Activated T-helper 17 cell treated with anti-CD3 and anti-CD28 coated beads, Interleukin-2, amount 50 U/mL, for 72 hours (primary cell): ENCODE measurements around the gene TTC22. TPM values are rescaled to one million over a fixed set of nuclear protein-coding genes. Genes with fewer than 3 reads are reported as not detected.

Experiments used
- ATAC-seq: fragments of 150-1000 bp; cut with Tn5 transposase; replicated peaks from 2 replicates; pipeline ENCODE4 v1.10.0; 2021; ENCODE audit warnings: mild to moderate bottlenecking, moderate library complexity
- H3K27ac Mint-ChIP-seq: one replicate; pipeline ENCODE4 v1.8.0; 2022; ENCODE audit warnings: mixed read lengths
- H3K27me3 Mint-ChIP-seq: one replicate; pipeline ENCODE4 v1.8.0; 2022; ENCODE audit warnings: mixed read lengths
- H3K36me3 Mint-ChIP-seq: one replicate; pipeline ENCODE4 v1.8.0; 2022; ENCODE audit warnings: low read depth, mild to moderate bottlenecking, mixed read lengths
- H3K4me1 Mint-ChIP-seq: one replicate; pipeline ENCODE4 v1.8.0; 2022; ENCODE audit warnings: mixed read lengths
- H3K4me3 Mint-ChIP-seq: one replicate; pipeline ENCODE4 v1.8.0; 2022; ENCODE audit warnings: mild to moderate bottlenecking, mixed read lengths
- H3K9me3 Mint-ChIP-seq: one replicate; pipeline ENCODE4 v1.8.0; 2022; ENCODE audit warnings: mixed read lengths
- total RNA-seq, 2 donors: library from RNA; stranded (reverse); gene quantifications; one replicate each; pipeline ENCODE4 v1.2.3, GENCODE V29; 2022

The TTC22 gene
- total RNA-seq, 2 donors from 2014 or later, result 3.6 to 10.6 TPM

DNA sequence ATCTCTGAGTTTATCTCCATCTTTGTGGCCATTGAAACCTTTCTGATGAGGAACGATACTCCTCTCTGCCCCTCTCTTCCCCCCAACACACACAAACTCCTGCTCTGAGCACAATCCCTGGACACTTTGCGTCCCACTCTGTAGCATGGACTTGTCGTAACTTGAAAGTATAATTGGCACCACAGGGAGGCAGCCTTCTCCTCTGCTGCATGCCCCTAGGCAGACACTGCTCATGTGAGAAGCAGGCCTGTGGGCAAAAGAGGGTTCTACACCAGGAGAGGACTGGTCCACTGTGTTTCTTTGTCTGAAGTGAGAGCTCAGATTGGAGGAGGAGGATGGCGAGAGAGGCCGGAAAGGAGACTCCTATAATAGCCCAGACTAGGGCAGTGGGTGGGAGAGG, 33.0 kb downstream of the TTC22 start:
- Mint-ChIP-seq H3K27me3 (no peaks in the 10 kb centered on the region), H3K9me3 (no peaks in the 10 kb centered on the region), H3K36me3 (no peaks in the 10 kb centered on the region), H3K27ac (no peak overlapping the region), H3K4me3 (no peak overlapping the region), H3K4me1 (peaks cover 6% of the 10 kb centered on the region)
- no peak for ATAC-seq

- no peak overlapping the region for H3K4me3 Mint-ChIP-seq
- H3K27ac Mint-ChIP-seq, result no peak overlapping the region
- no peaks in the 10 kb centered on the region for H3K9me3 Mint-ChIP-seq
- H3K4me1 Mint-ChIP-seq, result peaks cover 11% of the 10 kb centered on the region
- no peaks in the 10 kb centered on the region for H3K27me3 Mint-ChIP-seq
- no peaks in the 10 kb centered on the region for H3K36me3 Mint-ChIP-seq
- no peak for ATAC-seq
Observed at GRCh38 chr1:54767526-54767925, 33.6 kb downstream of the TTC22 start.

DNA sequence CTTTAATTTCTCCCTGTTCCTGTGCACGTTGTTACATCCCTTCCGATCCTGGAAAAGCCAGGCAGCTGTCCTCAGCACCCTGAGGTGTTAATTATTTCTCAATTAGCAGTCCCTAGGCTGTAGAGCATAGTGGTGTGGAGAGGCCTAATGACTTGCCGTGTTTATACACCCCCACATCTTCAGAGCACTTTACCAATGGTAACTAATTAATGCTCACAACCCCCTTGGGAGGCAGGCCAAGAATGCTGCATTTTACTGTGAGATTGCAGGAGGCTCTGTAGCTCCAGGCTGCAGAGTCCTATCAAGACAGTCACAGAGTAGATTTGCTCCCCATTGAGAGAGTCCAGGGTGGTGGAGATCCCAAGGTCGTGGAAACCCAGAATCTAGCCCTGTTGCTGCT, 34.4 kb downstream of the TTC22 start:
- no peaks in the 10 kb centered on the region for H3K36me3 Mint-ChIP-seq

GRCh38 chr1:54764922-54765561, 36.1 kb downstream of the TTC22 start:
- Mint-ChIP-seq H3K36me3 (no peaks in the 10 kb centered on the region), H3K4me3 (peak overlapping the region; percentile 93), H3K9me3 (no peaks in the 10 kb centered on the region), H3K27me3 (no peaks in the 10 kb centered on the region), H3K4me1 (peaks cover 11% of the 10 kb centered on the region), H3K27ac (peak overlapping the region; percentile 89)
- peak; percentile 8 for ATAC-seq

More for the DNA sequence above, 34.4 kb downstream of the TTC22 start:
- Mint-ChIP-seq H3K27ac (no peak overlapping the region), H3K4me1 (peaks cover 11% of the 10 kb centered on the region), H3K4me3 (no peak overlapping the region), H3K27me3 (no peaks in the 10 kb centered on the region), H3K9me3 (no peaks in the 10 kb centered on the region)
- no peak for ATAC-seq

DNA sequence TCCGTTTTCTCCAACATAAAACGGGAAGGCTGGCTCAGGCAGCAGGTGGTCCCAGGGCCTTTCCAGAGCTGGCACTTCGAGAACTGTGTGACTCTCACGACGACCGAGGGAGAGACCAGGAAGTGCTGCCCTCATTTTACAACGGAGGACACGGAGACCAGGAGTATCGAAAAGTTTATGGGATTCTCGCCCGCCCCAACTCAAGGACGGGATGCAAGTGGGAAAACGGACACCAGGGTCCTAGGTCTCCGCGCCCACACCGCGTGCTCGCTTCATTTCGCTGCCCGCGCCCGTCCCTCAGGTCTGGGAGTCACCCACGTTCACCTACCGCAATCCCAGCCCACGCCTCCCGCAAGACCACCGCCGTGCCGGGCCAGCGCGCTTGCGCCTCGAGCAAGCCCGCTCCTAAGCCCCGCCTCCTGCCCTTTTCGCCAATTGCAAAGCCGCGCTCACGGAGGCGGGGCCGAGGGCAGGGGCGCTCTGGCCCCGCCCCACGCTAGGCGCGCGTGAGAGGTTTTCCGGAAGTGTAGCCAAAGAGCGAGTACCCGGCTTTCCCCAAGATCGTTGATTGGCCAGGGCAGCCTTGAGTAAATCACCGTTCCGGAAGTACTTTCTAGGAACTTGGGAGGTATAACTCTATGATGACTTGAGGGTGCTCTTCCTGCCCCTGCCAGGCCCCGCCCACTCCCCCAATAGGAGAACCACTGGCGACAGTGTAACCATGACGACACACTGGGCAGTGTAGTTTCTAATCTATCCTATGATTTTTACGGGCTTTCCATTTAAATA, 36.8 kb downstream of the TTC22 start, which contains the start of gene PARS2:
Gene PARS2, minus strand, starts transcription at position 391 of the 789 bp plus-strand sequence. CDS start 5,362 bp downstream, outside the sequence.
- no peaks in the 10 kb centered on the region for H3K27me3 Mint-ChIP-seq
- peak; percentile 96 for ATAC-seq
- H3K27ac Mint-ChIP-seq, result peak within 1 kb of the TSS; percentile 89
- H3K4me1 Mint-ChIP-seq, result peaks cover 11% of the 10 kb centered on the region
- H3K36me3 Mint-ChIP-seq, result no peaks in the 10 kb centered on the region
- H3K4me3 Mint-ChIP-seq, result peak within 1 kb of the TSS; percentile 93
- no peaks in the 10 kb centered on the region for H3K9me3 Mint-ChIP-seq

- Mint-ChIP-seq H3K27me3 (no peaks in the 10 kb centered on the region), H3K4me3 (peak overlapping the region; percentile 93), H3K9me3 (no peaks in the 10 kb centered on the region), H3K27ac (peak overlapping the region; percentile 89), H3K36me3 (no peaks in the 10 kb centered on the region), H3K4me1 (peaks cover 11% of the 10 kb centered on the region)
- ATAC-seq, result no peak
Observed at GRCh38 chr1:54763816-54764132, 37.3 kb downstream of the TTC22 start.

DNA sequence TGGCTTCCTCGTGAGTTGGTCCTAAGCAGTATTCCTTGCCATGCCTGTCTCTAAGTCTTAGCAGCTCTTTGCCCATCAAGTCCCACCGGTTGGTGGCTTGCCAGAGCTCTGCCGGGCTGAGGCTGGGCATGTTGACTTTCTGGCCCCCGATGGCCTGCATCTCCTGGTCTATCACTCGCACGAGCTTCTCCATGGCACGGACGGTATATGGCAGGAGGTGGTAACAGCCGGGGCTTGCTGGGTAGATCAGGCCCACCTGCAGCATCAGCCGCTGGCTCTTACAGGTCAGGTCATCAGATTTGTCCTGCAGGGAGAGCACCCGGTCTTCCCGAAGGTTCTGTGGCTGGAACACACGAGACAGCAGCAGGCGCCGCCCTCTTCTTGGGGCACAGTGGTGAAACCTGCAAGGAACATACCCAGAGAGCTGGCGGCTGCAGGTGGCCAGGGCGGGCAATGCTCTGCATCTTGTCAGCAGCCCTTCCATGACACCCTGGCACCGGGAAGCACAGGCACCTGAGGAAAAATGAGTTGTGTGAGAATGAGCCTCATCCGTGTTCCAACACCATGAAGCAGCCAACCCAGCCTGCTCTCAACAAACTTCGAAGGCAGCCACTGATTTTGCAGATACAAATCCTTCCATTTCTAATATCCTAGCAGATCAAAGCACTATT, 42.3 kb downstream of the TTC22 start:
- no peaks in the 10 kb centered on the region for H3K27me3 Mint-ChIP-seq
- peaks cover 6% of the 10 kb centered on the region for H3K4me1 Mint-ChIP-seq
- peaks cover 16% of the 10 kb centered on the region for H3K36me3 Mint-ChIP-seq
- no peaks in the 10 kb centered on the region for H3K9me3 Mint-ChIP-seq
- ATAC-seq, result no peak
- H3K27ac Mint-ChIP-seq, result no peak overlapping the region
- H3K4me3 Mint-ChIP-seq, result no peak overlapping the region

DNA sequence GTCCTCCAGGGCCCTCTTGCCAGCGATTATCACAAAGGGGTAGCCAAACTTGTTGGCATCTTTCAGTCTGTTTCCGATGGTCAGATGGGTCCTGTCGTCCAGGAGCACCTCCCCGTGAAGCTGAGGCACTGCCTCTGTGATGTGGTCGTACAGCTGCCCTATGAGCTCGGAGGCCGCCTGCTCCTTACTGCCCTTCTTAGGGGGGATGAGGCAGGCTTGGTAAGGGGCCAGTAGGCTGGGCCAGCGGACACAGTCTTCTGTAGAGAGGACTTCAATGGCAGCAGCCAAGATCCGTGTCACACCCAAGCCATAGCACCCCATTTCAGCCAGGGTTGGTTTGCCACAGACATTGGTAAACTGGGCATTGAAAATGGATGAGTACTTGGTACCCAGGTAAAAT, 43.3 kb downstream of the TTC22 start:
- no peaks in the 10 kb centered on the region for H3K9me3 Mint-ChIP-seq
- H3K4me1 Mint-ChIP-seq, result peaks cover 2% of the 10 kb centered on the region
- H3K4me3 Mint-ChIP-seq, result no peak overlapping the region
- peaks cover 16% of the 10 kb centered on the region for H3K36me3 Mint-ChIP-seq
- ATAC-seq, result no peak
- H3K27me3 Mint-ChIP-seq, result no peaks in the 10 kb centered on the region
- H3K27ac Mint-ChIP-seq, result no peak overlapping the region

DNA sequence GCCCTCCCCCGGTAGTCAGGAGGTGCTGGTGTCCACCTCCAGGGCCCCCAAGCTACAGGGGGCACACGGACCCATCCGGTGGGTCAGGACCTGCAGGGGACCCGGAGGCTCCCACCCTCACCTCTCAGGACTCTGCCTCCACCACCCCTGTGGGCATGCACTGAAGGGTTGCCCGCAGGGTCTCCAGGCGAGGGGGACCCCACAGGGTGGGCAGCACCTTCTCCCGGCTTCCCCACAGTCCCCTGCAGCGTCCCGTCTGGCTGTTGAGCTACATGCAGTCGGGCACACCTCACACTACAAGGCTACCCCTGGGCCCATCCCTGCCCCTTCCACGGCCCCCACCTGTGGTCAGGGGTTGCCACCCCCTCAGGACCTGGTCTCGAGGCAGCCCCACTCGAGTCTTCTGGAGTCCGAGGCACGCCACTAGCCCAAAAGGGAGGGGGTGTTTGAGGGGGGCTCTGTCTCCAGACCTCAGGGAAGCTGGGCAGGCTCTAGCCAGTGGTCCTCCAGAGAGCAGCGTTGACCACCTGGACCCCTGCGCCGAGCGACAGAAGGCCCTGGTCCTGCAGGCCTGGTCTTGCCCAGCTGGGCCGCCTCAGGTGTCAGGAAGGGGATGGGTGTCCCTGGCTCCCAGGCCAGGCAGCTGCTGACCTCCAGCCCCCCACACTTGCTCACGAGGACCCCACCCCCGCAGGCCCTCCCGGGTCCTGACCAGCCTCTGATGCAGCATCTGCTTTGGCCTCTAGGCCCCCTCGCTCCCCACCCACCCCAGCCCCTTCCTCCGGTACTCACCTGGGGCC, 46.4 kb downstream of the TTC22 start:
- Mint-ChIP-seq H3K36me3 (peaks cover 16% of the 10 kb centered on the region), H3K27ac (no peak overlapping the region), H3K27me3 (no peaks in the 10 kb centered on the region), H3K9me3 (no peaks in the 10 kb centered on the region), H3K4me1 (no peaks in the 10 kb centered on the region), H3K4me3 (no peak overlapping the region)
- no peak for ATAC-seq

- Mint-ChIP-seq H3K4me1 (no peaks in the 10 kb centered on the region), H3K9me3 (no peaks in the 10 kb centered on the region), H3K4me3 (no peak overlapping the region), H3K27ac (no peak overlapping the region), H3K27me3 (no peaks in the 10 kb centered on the region), H3K36me3 (peaks cover 16% of the 10 kb centered on the region)
- no peak for ATAC-seq
Observed at GRCh38 chr1:54754045-54754444, 47.1 kb downstream of the TTC22 start.

- no peaks in the 10 kb centered on the region for H3K4me1 Mint-ChIP-seq
- H3K27me3 Mint-ChIP-seq, result no peaks in the 10 kb centered on the region
- H3K9me3 Mint-ChIP-seq, result no peaks in the 10 kb centered on the region
- H3K27ac Mint-ChIP-seq, result no peak overlapping the region
- peaks cover 6% of the 10 kb centered on the region for H3K36me3 Mint-ChIP-seq
- H3K4me3 Mint-ChIP-seq, result no peak overlapping the region
- no peak for ATAC-seq
Observed at GRCh38 chr1:54751426-54751825, 49.7 kb downstream of the TTC22 start.

- no peak for ATAC-seq
- H3K4me3 Mint-ChIP-seq, result no peak overlapping the region
- no peaks in the 10 kb centered on the region for H3K27me3 Mint-ChIP-seq
- H3K9me3 Mint-ChIP-seq, result no peaks in the 10 kb centered on the region
- H3K27ac Mint-ChIP-seq, result no peak overlapping the region
- no peaks in the 10 kb centered on the region for H3K36me3 Mint-ChIP-seq
- no peaks in the 10 kb centered on the region for H3K4me1 Mint-ChIP-seq
Observed at GRCh38 chr1:54750596-54750995, 50.5 kb downstream of the TTC22 start.

GRCh38 chr1:54748094-54748835, 52.9 kb downstream of the TTC22 start:
- H3K36me3 Mint-ChIP-seq, result peaks cover 7% of the 10 kb centered on the region
- no peak overlapping the region for H3K27ac Mint-ChIP-seq
- H3K4me3 Mint-ChIP-seq, result no peak overlapping the region
- H3K9me3 Mint-ChIP-seq, result no peaks in the 10 kb centered on the region
- ATAC-seq, result no peak
- no peaks in the 10 kb centered on the region for H3K4me1 Mint-ChIP-seq
- H3K27me3 Mint-ChIP-seq, result no peaks in the 10 kb centered on the region

- Mint-ChIP-seq H3K27me3 (no peaks in the 10 kb centered on the region), H3K4me3 (no peak overlapping the region), H3K36me3 (peaks cover 31% of the 10 kb centered on the region), H3K27ac (no peak overlapping the region), H3K9me3 (no peaks in the 10 kb centered on the region), H3K4me1 (no peaks in the 10 kb centered on the region)
- ATAC-seq, result no peak
Observed at GRCh38 chr1:54745864-54746263, 55.3 kb downstream of the TTC22 start.
